ENCODE measurements around the gene RPL10L.

Gene RPL10L

DNA sequence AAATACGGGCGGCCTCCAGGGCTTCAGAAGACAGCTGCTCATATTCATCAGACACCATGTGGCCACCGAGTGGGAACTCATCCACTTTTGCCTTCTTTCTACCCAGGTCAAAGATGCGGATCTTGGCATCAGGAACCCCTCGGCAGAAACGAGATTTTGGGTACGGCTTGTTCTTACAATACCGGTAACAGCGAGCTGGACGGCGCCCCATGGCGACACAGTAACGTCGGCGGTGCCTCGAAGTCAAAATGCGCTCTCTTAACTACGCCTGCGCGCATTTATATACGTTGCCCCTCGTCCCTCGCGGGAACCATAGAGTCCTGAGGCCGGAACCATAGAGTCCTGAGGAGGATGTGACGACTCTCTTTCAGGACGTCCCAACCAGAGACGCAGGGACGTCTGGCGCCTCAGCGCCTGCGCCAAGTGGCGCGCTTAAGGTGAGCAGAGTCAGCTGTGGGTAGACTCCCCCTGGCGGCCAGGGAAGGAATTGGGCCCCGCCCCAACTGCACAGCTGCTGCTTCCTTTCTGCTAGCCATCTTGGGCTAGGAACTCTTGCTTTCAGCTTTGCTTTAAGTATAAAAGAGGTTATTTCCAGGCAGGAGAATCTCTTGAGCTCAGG, at the start of gene RPL10L:
Gene RPL10L, minus strand, starts transcription at position 256 of the 619 bp plus-strand sequence. Its CDS starts 45 bp downstream, at position 211.
- TF ChIP-seq POLR2A (IDR thresholded peaks at IDR 0.05; ENCODE audit: low read depth, low read length): no peak
- DNase-seq (ENCODE audit: insufficient read length, low spot score): no peak
- no peak for FAIRE-seq

DNA sequence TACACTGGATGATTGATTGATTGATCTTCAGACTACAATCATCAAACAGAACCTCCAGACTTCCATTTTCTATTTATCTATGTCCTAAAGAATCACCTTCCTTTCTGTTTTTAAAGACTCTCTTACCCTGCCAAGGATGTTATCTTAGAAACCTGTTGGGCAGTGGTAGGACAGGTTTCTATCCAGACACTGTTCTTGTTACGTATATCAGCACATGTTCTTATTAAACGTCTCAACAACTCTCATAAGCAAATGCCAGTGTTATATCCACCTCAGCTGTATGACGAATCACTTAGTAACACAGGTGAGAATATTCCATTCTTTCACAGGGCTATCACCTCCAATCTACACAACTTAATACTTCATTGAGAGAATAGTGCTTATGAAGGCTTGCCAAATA, 40.2 kb upstream of the RPL10L start:
- no peak for FAIRE-seq
- TF ChIP-seq POLR2A (IDR thresholded peaks at IDR 0.05; ENCODE audit: low read depth, low read length): no peak
- DNase-seq (ENCODE audit: insufficient read length, low spot score): no peak

DNA sequence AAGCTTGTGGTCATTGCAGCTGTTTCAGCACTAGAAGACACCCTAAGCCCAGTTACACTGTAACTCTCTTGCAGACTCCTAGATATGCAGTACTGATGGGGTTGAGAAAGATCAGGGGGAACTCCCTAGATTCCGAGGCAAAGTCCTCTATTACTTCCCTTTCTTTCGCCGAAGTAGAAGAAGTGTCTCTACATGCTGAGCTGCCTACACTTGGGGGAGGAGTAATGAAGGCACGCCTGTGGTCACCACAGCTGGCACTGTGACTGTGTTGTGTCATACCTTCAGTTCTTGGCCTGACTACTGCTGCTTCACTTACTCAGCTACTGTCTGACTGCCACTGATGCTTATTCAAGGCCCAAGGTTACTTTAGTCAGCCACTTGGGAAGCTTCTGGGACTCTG, 35.1 kb upstream of the RPL10L start:
- no peak for DNase-seq (ENCODE audit: insufficient read length, low spot score)
- no peak for FAIRE-seq

DNA sequence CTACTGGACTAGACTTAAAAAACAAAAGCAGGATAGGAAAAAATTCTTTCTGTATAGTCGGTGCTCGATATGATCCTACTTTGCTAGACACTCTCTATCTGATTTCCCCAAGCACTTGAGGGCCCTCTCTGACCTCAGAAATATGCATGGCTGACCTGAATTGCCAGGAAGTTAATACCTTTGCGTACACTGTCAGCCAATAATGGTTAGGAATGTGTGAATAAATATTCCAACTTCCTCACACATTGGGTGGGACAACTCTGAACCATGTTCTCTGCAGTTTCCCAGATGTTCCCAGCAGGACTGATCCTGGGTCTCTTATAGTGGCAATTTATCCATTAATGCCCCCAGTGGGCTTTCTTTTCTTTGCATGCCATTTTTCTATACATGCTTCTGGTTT, 20.5 kb upstream of the RPL10L start:
- FAIRE-seq (no peak), DNase-seq (ENCODE audit: insufficient read length, low spot score) (no peak)
- no peak for TF ChIP-seq POLR2A (IDR thresholded peaks at IDR 0.05; ENCODE audit: low read depth, low read length)

More for the DNA sequence above, 35.1 kb upstream of the RPL10L start:
- TF ChIP-seq POLR2A (IDR thresholded peaks at IDR 0.05; ENCODE audit: low read depth, low read length): no peak

DNA sequence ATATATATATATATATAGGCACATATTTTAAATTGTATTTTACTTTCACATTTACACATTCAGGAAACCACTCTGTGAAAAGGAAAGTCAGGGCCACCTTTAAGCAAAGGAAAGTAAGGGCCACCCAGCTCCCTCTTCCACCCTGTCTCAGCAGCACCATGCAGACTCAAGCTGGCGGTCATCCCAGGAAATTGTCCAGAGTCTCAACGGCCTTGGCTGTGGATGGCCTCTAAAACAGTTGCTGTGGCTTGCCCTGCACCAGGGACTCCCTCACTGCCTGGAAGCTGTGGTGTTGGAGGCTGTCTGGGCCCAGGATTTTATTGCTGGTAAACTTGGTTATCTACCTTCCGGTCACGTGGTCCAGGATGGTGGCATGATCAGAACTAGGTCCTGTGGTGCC, 11.8 kb upstream of the RPL10L start:
- TF ChIP-seq POLR2A (IDR thresholded peaks at IDR 0.05; ENCODE audit: low read depth, low read length): no peak
- FAIRE-seq (no peak), DNase-seq (ENCODE audit: insufficient read length, low spot score) (no peak)

DNA sequence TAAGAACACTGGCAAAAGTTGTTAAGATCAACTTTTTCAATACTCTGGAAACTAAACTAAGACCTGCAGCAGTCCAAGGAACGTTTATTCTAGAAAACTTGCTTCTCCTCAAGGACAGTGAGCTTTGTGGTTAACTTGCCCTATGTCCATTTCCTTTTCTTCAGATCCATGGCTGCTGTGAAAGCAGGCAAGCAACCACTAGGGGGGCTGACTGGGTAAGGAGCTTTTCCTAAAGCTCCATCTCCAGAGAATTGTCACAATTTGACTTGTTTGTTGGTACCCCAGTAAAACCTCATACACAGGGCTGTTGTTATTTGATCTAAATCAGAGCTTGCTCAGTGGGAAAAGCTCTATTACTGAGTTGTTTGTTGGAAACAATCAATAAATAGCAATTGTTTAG, 10.1 kb upstream of the RPL10L start:
- FAIRE-seq (no peak), DNase-seq (ENCODE audit: insufficient read length, low spot score) (no peak)
- no peak for TF ChIP-seq POLR2A (IDR thresholded peaks at IDR 0.05; ENCODE audit: low read depth, low read length)

DNA sequence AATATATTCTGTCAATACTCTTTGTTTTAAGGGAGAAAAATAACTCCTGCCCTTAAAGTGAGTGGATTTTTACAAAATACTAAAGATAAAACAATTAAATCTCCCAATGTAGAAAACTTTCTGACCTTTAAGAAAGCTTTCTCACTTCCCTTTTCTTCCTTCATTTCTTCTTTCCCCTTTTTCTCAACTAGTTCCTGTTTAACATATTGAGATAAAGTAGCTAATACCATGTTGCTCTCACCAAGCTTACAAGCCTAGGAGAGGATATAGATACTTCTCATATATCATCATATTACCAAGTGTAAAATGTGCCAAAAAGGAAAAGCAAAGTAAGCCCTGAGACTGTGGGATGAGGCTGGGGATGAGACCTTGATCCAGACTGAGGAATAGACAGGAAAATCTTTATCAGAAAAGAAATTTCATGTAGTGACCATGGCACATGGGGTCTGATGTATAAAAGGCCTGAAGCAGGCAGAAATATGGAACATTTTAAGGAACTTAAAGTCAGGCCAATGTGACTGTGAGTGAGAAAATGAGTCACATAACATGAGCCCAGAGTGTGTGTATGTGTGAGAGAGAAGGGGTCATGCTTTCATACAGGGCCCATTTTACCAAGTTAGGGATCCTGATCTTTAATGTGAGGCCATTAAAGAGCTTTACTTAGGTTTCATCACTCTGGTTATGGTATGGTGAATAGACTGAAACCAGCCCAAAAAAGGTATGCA, 1.6 kb upstream of the RPL10L start:
- FAIRE-seq (no peak), DNase-seq (ENCODE audit: insufficient read length, low spot score) (no peak)
- TF ChIP-seq POLR2A (IDR thresholded peaks at IDR 0.05; ENCODE audit: low read depth, low read length): no peak

DNA sequence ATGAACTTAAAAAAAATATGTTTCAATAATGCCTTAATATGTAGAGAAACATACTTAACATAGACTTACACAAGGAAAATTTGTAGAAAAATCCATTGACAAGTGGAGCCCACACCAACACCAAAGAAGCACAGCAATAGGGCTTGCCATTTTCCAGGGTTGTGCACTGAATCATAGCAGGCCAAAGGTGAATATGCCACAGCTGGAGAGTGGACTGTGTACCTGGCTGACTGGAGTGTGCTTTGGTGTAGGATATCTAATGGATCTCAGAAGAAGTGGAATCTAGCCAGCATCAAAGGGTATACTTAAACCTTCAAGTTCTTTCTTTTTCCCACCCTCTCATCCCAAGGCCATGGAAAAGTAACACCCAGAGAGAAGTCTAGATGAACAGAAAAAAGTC, 4.8 kb downstream of the RPL10L start:
- FAIRE-seq: no peak
- TF ChIP-seq POLR2A (IDR thresholded peaks at IDR 0.05; ENCODE audit: low read depth, low read length): no peak
- DNase-seq (ENCODE audit: insufficient read length, low spot score): no peak

DNA sequence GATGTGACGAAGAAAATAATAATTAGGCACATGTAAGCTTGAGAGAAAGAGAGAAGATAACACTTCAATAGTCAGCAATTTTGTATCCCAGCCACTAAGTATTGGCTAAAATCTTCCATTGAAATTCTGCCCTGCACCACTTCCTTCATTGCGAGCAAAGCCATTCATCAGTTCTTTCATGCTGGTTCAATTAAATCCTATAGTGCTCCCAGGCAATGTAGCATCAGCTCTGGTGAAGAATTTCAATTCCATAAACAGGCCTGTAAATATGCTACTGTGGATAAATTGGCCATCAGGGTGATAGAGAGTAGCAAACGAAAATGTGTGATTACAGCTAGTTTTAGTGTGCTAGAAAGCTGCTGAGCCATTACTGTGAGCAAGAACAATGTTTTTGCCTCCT, 24.7 kb downstream of the RPL10L start:
- no peak for TF ChIP-seq POLR2A (IDR thresholded peaks at IDR 0.05; ENCODE audit: low read depth, low read length)
- no peak for FAIRE-seq
- DNase-seq (ENCODE audit: insufficient read length, low spot score): no peak

Measured in H54 (cell line).